IPS-NIHi11 (cell line): Measurements from ENCODE around the gene TMEM88.

ENCODE experiments used
- DNase-seq: peaks from one replicate; pipeline ENCODE4 v3.0.0; 2012; ENCODE audit warnings: mixed read lengths, low spot score

TMEM88 gene

GRCh38 chr17:7843536-7844291 lies 11.2 kb upstream of the TMEM88 start:
- peak; percentile 70 for DNase-seq

GRCh38 chr17:7844292-7845154 lies 10.3 kb upstream of the TMEM88 start:
- peak; percentile 87 for DNase-seq

- DNase-seq, result no peak
Measured at GRCh38 chr17:7845359-7846062, 9.4 kb upstream of the TMEM88 start.

- no peak for DNase-seq
Measured at GRCh38 chr17:7846063-7846735, 8.7 kb upstream of the TMEM88 start.

GRCh38 chr17:7846765-7847661 lies 7.9 kb upstream of the TMEM88 start:
- DNase-seq, result no peak

- no peak for DNase-seq
Measured at GRCh38 chr17:7848131-7848579, 6.7 kb upstream of the TMEM88 start.

GRCh38 chr17:7848739-7849129 lies 6.1 kb upstream of the TMEM88 start:
- DNase-seq, result no peak

- no peak for DNase-seq
Measured at GRCh38 chr17:7849130-7849750, 5.6 kb upstream of the TMEM88 start.

GRCh38 chr17:7849751-7850504 lies 4.9 kb upstream of the TMEM88 start:
- no peak for DNase-seq

GRCh38 chr17:7850701-7851437 lies 4.0 kb upstream of the TMEM88 start:
- DNase-seq, result no peak

GRCh38 chr17:7851438-7852261 lies 3.2 kb upstream of the TMEM88 start:
- DNase-seq, result peak; percentile 86

GRCh38 chr17:7852262-7852670 lies 2.6 kb upstream of the TMEM88 start:
- no peak for DNase-seq

- no peak for DNase-seq
Measured at GRCh38 chr17:7852919-7853690, 1.8 kb upstream of the TMEM88 start.

- no peak for DNase-seq
Measured at GRCh38 chr17:7853691-7854038, 1.2 kb upstream of the TMEM88 start.

- DNase-seq, result no peak
Measured at GRCh38 chr17:7854078-7854777, 638 bp upstream of the TMEM88 start.

- DNase-seq, result no peak
Measured at GRCh38 chr17:7855660-7856010, 769 bp downstream of the TMEM88 start.
